OCI-LY7 (cell line): Measurements from ENCODE around the gene CEND1. TPM values are rescaled to one million over a fixed set of nuclear protein-coding genes. Genes with fewer than 3 reads are reported as not detected.

Experiments
- BruUV-seq: library from RNA; stranded (reverse); fragments of 400-500 nt; replicated peaks from 2 replicates; lab custom pipeline; 2021; lab: Mats Ljungman, UMichigan
- CTCF ChIA-PET: fragments of 300-600 bp; sonication (Branson Sonifier 250); formaldehyde crosslinking; loops from one replicate; lab custom pipeline; 2022; ENCODE audit warnings: antibody characterized with exemption; ENCODE audit not compliant: unreplicated experiment; lab: Charles Lee
- POLR2A ChIA-PET: fragments of 300-600 bp; sonication (Branson Sonifier 250); formaldehyde crosslinking; loops from one replicate; lab custom pipeline; 2022; ENCODE audit warnings: antibody characterized with exemption; lab: Charles Lee
- DNase-seq: peaks from one replicate; pipeline ENCODE4 v3.0.0-alpha.2; 2015; ENCODE audit warnings: low spot score
- H2AFZ ChIP-seq: fragments of 200-600 bp; sonication (generic), shearing (Covaris generic); 2 replicates; pipeline ENCODE4 v1.6.1; 2014; ENCODE audit warnings: mild to moderate bottlenecking, antibody characterized with exemption, low read length, moderate library complexity
- H3K27ac ChIP-seq: fragments of 200-600 bp; sonication (generic); 2 replicates; pipeline ENCODE4 v1.5.1; 2014; ENCODE audit warnings: mixed run types, low read depth, mild to moderate bottlenecking, moderate library complexity, low read length, inconsistent platforms; ENCODE audit not compliant: poor library complexity, severe bottlenecking
- H3K36me3 ChIP-seq: fragments of 200-600 bp; sonication (generic); 2 replicates; pipeline ENCODE4 v1.6.1; 2014; ENCODE audit warnings: mild to moderate bottlenecking, antibody characterized with exemption, low read length, moderate library complexity, mixed read lengths; ENCODE audit not compliant: insufficient read depth
- H3K4me1 ChIP-seq: fragments of 200-600 bp; sonication (generic); 2 replicates; pipeline ENCODE4 v1.5.1; 2014; ENCODE audit warnings: mild to moderate bottlenecking, low read length; ENCODE audit not compliant: insufficient read depth, poor library complexity, severe bottlenecking
- H3K4me2 ChIP-seq: fragments of 200-600 bp; sonication (generic); 2 replicates; pipeline ENCODE4 v1.6.1; 2014; ENCODE audit warnings: mild to moderate bottlenecking, low read length
- H3K4me3 ChIP-seq: fragments of 200-600 bp; sonication (generic); 2 replicates; pipeline ENCODE4 v1.5.1; 2014; ENCODE audit warnings: mild to moderate bottlenecking, low read depth, low read length; ENCODE audit not compliant: poor library complexity, severe bottlenecking
- H3K79me2 ChIP-seq: fragments of 200-600 bp; sonication (generic); 2 replicates; pipeline ENCODE4 v1.6.1; 2016; ENCODE audit warnings: low read depth, mild to moderate bottlenecking, low read length, moderate library complexity, mixed read lengths; ENCODE audit not compliant: insufficient read depth
- H3K9me2 ChIP-seq: fragments of 200-600 bp; sonication (generic); 2 replicates; pipeline ENCODE4 v1.6.1; 2016; ENCODE audit warnings: mild to moderate bottlenecking, low read length, mixed read lengths; ENCODE audit not compliant: insufficient read depth
- H3K9me3 ChIP-seq: fragments of 200-600 bp; sonication (generic); 2 replicates; pipeline ENCODE4 v1.6.1; 2014; ENCODE audit warnings: mild to moderate bottlenecking, mixed run types, low read length, mixed read lengths
- H4K20me1 ChIP-seq: fragments of 200-600 bp; sonication (generic); 2 replicates; pipeline ENCODE4 v1.6.1; 2014; ENCODE audit warnings: mild to moderate bottlenecking, antibody characterized with exemption, low read length, moderate library complexity, mixed read lengths; ENCODE audit not compliant: insufficient read depth
- EZH2phosphoT487 ChIP-seq: fragments of 200-600 bp; sonication (generic); IDR thresholded peaks from 2 replicates; pipeline ENCODE4 v1.6.1; 2018; ENCODE audit warnings: low read depth, borderline replicate concordance, mild to moderate bottlenecking, mixed run types, antibody characterized with exemption, low read length, moderate library complexity, mixed read lengths
- intact Hi-C: fragments of 100-400 bp; cut with micrococcal nuclease; formaldehyde crosslinking; loops from one replicate; pipeline ENCODE4 v1.10.0; 2022; ENCODE audit not compliant: unreplicated experiment
- total RNA-seq, 2 experiments: library from RNA; depleted of rRNA in 1 of 2; stranded (reverse); fragments of >200 nt in 1 of 2; shearing (Covaris generic) in 1 of 2; gene quantifications; 2 replicates each; pipeline ENCODE4 v1.2.3, GENCODE V29; 2014 to 2022
- TF ChIP-seq, protein P1 (sequence below): fragments of 200-600 bp; sonication (generic); conservative IDR thresholded peaks from 2 replicates; pipeline ENCODE4 v1.5.1; 2014; ENCODE audit warnings: mild to moderate bottlenecking, antibody characterized with exemption, low read length, moderate library complexity, mixed read lengths

Gene CEND1
- total RNA-seq, 2 experiments from 2014 or later: 17.5 to 32.5 TPM

DNA sequence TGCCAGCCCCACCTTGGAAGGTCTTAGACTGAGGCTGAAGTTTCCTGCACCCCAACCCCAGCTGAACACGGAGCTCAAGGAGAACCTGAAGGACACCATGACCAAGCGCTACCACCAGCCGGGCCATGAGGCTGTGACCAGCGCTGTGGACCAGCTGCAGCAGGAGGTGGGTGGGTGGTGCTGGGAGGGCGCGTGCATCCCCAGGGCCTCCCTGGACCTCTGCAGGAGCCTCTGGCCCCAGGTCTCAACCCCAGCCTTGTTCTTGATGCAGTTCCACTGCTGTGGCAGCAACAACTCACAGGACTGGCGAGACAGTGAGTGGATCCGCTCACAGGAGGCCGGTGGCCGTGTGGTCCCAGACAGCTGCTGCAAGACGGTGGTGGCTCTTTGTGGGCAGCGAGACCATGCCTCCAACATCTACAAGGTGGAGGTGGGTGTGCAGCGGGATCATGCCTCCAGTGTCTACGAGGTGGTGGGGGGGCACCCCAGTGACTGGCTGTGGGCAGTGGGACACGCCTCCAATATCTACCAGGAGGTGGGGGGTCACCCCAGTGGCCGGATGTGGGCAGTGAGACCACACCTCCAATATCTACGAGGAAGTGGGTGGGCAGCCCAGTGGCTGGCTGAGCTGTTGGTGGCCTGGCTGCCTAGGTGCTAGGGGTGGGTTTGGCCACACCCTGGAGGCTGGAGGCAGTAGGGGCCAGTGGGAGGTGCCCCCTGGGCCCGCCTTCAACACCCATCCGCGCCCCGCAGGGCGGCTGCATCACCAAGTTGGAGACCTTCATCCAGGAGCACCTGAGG lies 47.5 kb upstream of the CEND1 start:
- H3K4me3 ChIP-seq: no peak overlapping the region
- CTCF ChIA-PET: no interaction called here
- POLR2A ChIA-PET: no interaction called here
- H3K4me2 ChIP-seq: no peak overlapping the region
- peaks cover 18% of the 10 kb centered on the region for H3K79me2 ChIP-seq
- no peak overlapping the region for H3K27ac ChIP-seq
- DNase-seq: no peak
- H3K9me2 ChIP-seq: no peaks in the 10 kb centered on the region
- no peak overlapping the region for H2AFZ ChIP-seq
- no TSS peak for BruUV-seq
- intact Hi-C loops: no loop called here
- no peaks in the 10 kb centered on the region for H3K9me3 ChIP-seq
- peaks cover 33% of the 10 kb centered on the region for H3K36me3 ChIP-seq
- H4K20me1 ChIP-seq: peaks cover 12% of the 10 kb centered on the region; the same call in 1 of the 2 replicates
- TF ChIP-seq EZH2phosphoT487: no peak
- TF ChIP-seq, protein P1, sequence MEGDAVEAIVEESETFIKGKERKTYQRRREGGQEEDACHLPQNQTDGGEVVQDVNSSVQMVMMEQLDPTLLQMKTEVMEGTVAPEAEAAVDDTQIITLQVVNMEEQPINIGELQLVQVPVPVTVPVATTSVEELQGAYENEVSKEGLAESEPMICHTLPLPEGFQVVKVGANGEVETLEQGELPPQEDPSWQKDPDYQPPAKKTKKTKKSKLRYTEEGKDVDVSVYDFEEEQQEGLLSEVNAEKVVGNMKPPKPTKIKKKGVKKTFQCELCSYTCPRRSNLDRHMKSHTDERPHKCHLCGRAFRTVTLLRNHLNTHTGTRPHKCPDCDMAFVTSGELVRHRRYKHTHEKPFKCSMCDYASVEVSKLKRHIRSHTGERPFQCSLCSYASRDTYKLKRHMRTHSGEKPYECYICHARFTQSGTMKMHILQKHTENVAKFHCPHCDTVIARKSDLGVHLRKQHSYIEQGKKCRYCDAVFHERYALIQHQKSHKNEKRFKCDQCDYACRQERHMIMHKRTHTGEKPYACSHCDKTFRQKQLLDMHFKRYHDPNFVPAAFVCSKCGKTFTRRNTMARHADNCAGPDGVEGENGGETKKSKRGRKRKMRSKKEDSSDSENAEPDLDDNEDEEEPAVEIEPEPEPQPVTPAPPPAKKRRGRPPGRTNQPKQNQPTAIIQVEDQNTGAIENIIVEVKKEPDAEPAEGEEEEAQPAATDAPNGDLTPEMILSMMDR: no peak
- peaks cover 10% of the 10 kb centered on the region for H3K4me1 ChIP-seq

- no peak overlapping the region for H2AFZ ChIP-seq
- H4K20me1 ChIP-seq: peaks cover 12% of the 10 kb centered on the region; the same call in 1 of the 2 replicates
- no peaks in the 10 kb centered on the region for H3K9me2 ChIP-seq
- no peak overlapping the region for H3K4me3 ChIP-seq
- BruUV-seq: no TSS peak
- ChIA-PET CTCF (no interaction called here), POLR2A (no interaction called here)
- peaks cover 33% of the 10 kb centered on the region for H3K36me3 ChIP-seq
- TF ChIP-seq, protein P1: no peak
- no peak overlapping the region for H3K4me2 ChIP-seq
- peaks cover 10% of the 10 kb centered on the region for H3K4me1 ChIP-seq
- H3K79me2 ChIP-seq: peaks cover 12% of the 10 kb centered on the region
- DNase-seq: no peak
- intact Hi-C loops: no loop called here
- H3K9me3 ChIP-seq: no peaks in the 10 kb centered on the region
- H3K27ac ChIP-seq: no peak overlapping the region
These were observed 46.8 kb upstream of the CEND1 start for GRCh38 chr11:836700-837099.

- Histone ChIP-seq H2AFZ (no peak overlapping the region), H3K79me2 (peaks cover 8% of the 10 kb centered on the region; the same call in 1 of the 2 replicates), H3K4me1 (peaks cover 7% of the 10 kb centered on the region), H3K27ac (no peak overlapping the region), H3K9me3 (no peaks in the 10 kb centered on the region), H3K36me3 (peaks cover 33% of the 10 kb centered on the region), H3K4me3 (no peak overlapping the region), H3K4me2 (no peak overlapping the region), H4K20me1 (peaks cover 11% of the 10 kb centered on the region; the same call in 1 of the 2 replicates), H3K9me2 (no peaks in the 10 kb centered on the region)
- DNase-seq: no peak
- CTCF ChIA-PET: no interaction called here
- intact Hi-C loops: no loop called here
- no TSS peak for BruUV-seq
- POLR2A ChIA-PET: no interaction called here
- TF ChIP-seq, protein P1: no peak
- TF ChIP-seq EZH2phosphoT487: no peak
These were observed 46.4 kb upstream of the CEND1 start for GRCh38 chr11:836274-836673.
